ENCODE results near the gene ASAH2.
"Not testable (repeated sequence)": the region's sequence is repeated elsewhere in the genome, so short reads cannot be mapped to it uniquely, and the experiment has no call there.

The ASAH2 gene

DNA sequence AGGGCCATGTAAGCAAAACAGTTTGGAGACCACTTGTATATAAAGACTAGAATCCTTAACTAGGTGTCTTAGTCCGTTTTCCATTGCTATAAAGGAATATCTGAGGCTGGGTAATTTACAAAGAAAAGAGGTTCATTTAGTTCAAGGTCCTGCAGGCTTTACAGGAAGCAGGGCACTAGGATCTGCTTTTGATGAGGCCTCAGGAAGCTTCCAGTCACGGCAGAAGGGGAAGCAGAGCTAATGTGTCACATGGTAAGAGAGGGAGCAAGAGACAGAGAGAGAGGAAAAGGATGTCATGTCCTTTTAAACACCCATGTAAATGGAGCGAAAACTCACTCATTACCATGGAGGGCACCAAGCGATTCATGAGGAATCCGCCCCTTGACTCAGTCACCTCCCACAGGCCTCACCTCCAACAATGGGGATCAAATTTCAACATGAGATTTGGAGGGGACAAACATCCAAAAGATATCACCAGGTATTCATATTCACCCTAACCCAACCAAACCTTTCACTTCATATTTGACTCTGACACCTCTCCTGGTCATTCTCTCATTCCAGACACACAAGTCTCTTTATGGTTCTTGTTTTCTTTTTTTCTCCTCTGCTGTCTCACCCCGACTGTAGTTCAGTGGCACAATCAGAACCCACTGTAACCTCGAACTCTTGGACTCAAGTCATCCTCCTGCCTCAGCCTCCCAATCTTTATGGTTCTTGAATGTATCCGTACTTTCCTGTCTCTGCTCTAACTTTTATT lies 30.1 kb upstream of the ASAH2 start:
- Histone ChIP-seq H3K36me3 (ENCODE audit: control insufficient read depth, insufficient read depth, low read length) (no peaks in the 10 kb centered on the region), H3K4me1 (ENCODE audit: control insufficient read depth, insufficient read depth, low read length) (0 out of 2 replicates have a peak, but pooled peaks cover 6% of the 10 kb centered on the region), H3K4me3 (ENCODE audit: low read depth, low read length) (no peak overlapping the region), H3K27ac (ENCODE audit: low read depth, low read length) (no peak overlapping the region), H3K27me3 (ENCODE audit: control insufficient read depth, insufficient read depth, low read length) (0 out of 2 replicates have a peak, but pooled peaks cover 1% of the 10 kb centered on the region), H3K9me3 (ENCODE audit: control insufficient read depth, insufficient read depth, low read depth, low read length) (no peaks in the 10 kb centered on the region), H3K9ac (ENCODE audit: low read length) (no peak overlapping the region)

DNA sequence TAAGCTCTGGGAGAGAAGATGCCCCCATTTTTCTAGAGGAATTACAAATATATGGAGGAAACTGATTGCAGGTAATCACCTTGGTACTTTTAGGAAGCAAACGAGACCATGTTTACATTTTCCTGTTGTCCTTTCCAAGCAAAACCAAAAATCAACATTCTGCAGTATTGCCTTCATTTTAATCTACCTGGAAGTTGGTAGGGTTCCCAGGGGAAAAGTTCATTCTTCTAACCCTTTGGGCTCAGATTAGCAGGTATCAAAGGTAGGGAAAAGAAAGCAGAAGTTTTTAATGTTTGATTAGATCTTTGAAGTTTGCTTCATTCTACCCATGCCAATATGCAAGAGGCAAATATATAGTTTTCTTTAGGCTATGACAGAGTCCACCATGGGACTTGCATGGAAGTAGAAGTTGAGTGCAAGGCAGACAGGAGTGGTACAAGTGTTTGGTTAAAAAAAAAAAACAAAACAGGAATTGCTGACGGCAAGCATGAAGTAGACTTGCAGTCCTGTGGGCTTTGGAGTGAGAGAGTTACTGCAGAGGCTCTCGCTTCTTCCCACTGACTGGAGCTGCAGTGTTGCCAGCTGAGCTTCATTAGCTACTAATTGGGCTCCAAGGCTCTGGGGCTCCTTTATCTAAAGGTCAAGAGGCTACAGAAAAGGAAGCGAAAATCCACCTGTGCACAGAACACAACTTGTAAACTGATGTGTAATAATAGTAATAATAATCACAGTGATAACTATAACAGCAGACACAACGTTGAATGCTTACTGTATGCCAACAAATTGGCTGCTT lies 28.9 kb upstream of the ASAH2 start:
- Histone ChIP-seq H3K9ac (ENCODE audit: low read length) (no peak overlapping the region), H3K4me3 (ENCODE audit: low read depth, low read length) (no peak overlapping the region)

DNA sequence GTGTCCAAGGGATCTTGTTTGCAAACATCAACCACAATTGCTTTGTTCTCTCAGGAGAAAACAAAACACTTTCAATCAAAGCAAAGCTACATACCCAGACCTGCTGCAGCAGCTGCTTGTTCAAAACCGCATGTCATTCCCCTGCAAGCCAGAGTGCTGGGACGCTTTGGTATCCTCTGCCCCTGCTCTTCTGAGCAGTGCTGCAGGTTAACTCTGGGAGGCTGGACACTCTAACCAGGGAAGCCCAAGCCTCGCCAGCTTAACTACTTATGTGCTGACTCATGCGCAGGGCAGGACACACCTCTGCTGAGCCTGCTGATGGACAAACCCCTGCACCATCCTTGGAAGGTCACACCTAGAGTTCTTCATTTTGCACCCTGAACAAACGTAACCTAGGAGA lies 28.2 kb upstream of the ASAH2 start:
- Histone ChIP-seq H3K4me1 (ENCODE audit: control insufficient read depth, insufficient read depth, low read length) (0 out of 2 replicates have a peak, but pooled peaks cover 6% of the 10 kb centered on the region), H3K9me3 (ENCODE audit: control insufficient read depth, insufficient read depth, low read depth, low read length) (no peaks in the 10 kb centered on the region), H3K36me3 (ENCODE audit: control insufficient read depth, insufficient read depth, low read length) (no peaks in the 10 kb centered on the region), H3K9ac (ENCODE audit: low read length) (no peak overlapping the region), H3K27ac (ENCODE audit: low read depth, low read length) (no peak overlapping the region), H3K4me3 (ENCODE audit: low read depth, low read length) (no peak overlapping the region), H3K27me3 (ENCODE audit: control insufficient read depth, insufficient read depth, low read length) (0 out of 2 replicates have a peak, but pooled peaks cover 3% of the 10 kb centered on the region)

More for the DNA sequence above, 28.9 kb upstream of the ASAH2 start:
- H3K27me3 ChIP-seq (ENCODE audit: control insufficient read depth, insufficient read depth, low read length), result 0 out of 2 replicates have a peak, but pooled peaks cover 3% of the 10 kb centered on the region
- 0 out of 2 replicates have a peak, but pooled peaks cover 6% of the 10 kb centered on the region for H3K4me1 ChIP-seq (ENCODE audit: control insufficient read depth, insufficient read depth, low read length)
- H3K27ac ChIP-seq (ENCODE audit: low read depth, low read length), result no peak overlapping the region
- no peaks in the 10 kb centered on the region for H3K36me3 ChIP-seq (ENCODE audit: control insufficient read depth, insufficient read depth, low read length)
- H3K9me3 ChIP-seq (ENCODE audit: control insufficient read depth, insufficient read depth, low read depth, low read length), result no peaks in the 10 kb centered on the region

DNA sequence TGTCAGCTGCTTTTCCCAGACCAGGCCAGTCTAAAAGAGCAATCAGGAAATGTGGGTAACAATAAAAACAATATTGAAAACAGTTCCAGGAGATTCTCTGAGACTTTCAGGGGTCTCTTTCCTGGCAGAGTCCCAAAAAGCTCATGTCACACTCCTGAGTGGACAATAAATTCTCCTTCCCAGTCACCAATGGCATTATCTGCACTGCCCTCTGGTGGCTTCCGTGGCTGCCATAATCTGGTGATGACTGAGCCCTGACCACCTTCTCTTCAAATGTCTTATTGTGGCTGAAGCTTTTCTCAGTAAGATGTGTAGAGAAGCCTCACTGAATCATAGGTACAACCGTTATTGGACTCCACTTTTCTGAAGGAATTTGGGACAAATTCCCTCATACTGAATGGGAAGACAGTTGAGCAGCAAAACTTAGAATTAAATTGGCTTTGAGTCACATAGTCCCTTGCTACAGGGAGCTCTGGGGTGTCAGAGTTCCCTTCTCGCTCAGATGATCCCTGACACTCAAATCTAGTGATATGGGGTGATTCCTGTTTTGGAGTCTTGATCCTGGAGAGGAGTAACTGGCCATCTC lies 24.4 kb upstream of the ASAH2 start:
- H3K4me3 ChIP-seq (ENCODE audit: low read depth, low read length), result no peak overlapping the region
- 0 out of 2 replicates have a peak, but pooled peaks cover 3% of the 10 kb centered on the region for H3K27me3 ChIP-seq (ENCODE audit: control insufficient read depth, insufficient read depth, low read length)
- H3K36me3 ChIP-seq (ENCODE audit: control insufficient read depth, insufficient read depth, low read length), result no peaks in the 10 kb centered on the region
- H3K27ac ChIP-seq (ENCODE audit: low read depth, low read length), result no peak overlapping the region
- 0 out of 2 replicates have a peak, but pooled peaks cover 6% of the 10 kb centered on the region for H3K4me1 ChIP-seq (ENCODE audit: control insufficient read depth, insufficient read depth, low read length)
- no peaks in the 10 kb centered on the region for H3K9me3 ChIP-seq (ENCODE audit: control insufficient read depth, insufficient read depth, low read depth, low read length)
- no peak overlapping the region for H3K9ac ChIP-seq (ENCODE audit: low read length)

DNA sequence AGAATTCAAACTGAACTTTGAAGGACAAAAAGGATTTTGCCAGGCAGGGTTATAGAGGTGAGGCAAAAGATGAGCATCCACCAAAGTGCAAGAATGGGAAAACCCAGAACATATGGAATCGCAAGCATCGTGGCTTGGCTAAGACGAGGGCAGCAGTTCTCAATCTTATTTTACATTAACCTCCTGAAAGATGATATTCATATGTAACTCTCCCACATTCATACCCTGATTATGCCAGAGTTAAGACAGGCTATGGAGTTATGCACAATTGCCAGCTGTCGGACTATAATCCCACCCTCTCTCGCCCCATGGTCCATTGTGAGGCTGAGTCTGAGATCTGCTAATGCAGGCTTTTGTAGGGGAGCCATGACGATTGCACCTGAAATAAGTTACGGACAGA lies 21.2 kb upstream of the ASAH2 start:
- Histone ChIP-seq H3K9ac (ENCODE audit: low read length) (no peak overlapping the region), H3K9me3 (ENCODE audit: control insufficient read depth, insufficient read depth, low read depth, low read length) (no peaks in the 10 kb centered on the region), H3K36me3 (ENCODE audit: control insufficient read depth, insufficient read depth, low read length) (no peaks in the 10 kb centered on the region), H3K27ac (ENCODE audit: low read depth, low read length) (no peak overlapping the region), H3K4me1 (ENCODE audit: control insufficient read depth, insufficient read depth, low read length) (no peaks in the 10 kb centered on the region), H3K27me3 (ENCODE audit: control insufficient read depth, insufficient read depth, low read length) (0 out of 2 replicates have a peak, but pooled peaks cover 3% of the 10 kb centered on the region), H3K4me3 (ENCODE audit: low read depth, low read length) (no peak overlapping the region)

DNA sequence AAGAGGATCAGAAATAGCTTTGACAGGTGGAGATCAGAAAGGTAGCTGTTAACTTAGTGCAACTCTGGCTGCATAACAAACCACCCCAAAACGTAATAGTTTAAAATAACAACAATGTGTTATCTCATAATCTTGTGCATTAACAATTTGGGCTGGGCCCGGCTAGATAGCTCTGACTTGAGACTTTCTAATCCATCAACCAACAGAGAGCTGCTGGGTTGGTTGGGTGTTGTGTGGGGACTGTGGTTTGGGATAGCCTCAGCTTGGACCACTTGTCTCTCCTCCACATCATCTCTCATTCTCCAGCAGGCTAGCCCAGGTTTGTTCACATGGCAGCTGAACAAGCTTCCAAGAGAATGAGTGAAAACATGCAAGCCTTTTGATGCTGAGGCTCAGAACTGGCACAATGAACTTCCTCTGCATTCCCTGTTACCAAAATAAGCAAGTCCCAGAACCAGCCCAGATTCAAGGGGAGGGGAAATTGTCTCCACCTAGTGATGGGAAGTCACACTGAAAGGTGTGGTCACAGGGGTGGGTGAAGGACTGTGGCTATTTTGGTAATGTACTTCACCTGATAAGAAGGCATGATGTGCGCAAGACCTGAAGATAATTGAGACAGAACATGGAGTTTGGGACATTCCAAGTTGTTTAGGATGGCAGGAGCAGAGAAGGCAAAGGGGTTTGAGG lies 20.4 kb upstream of the ASAH2 start:
- Histone ChIP-seq H3K9me3 (ENCODE audit: control insufficient read depth, insufficient read depth, low read depth, low read length) (no peaks in the 10 kb centered on the region), H3K4me1 (ENCODE audit: control insufficient read depth, insufficient read depth, low read length) (no peaks in the 10 kb centered on the region), H3K27me3 (ENCODE audit: control insufficient read depth, insufficient read depth, low read length) (0 out of 2 replicates have a peak, but pooled peaks cover 3% of the 10 kb centered on the region), H3K4me3 (ENCODE audit: low read depth, low read length) (no peak overlapping the region), H3K9ac (ENCODE audit: low read length) (no peak overlapping the region), H3K27ac (ENCODE audit: low read depth, low read length) (no peak overlapping the region), H3K36me3 (ENCODE audit: control insufficient read depth, insufficient read depth, low read length) (no peaks in the 10 kb centered on the region)

DNA sequence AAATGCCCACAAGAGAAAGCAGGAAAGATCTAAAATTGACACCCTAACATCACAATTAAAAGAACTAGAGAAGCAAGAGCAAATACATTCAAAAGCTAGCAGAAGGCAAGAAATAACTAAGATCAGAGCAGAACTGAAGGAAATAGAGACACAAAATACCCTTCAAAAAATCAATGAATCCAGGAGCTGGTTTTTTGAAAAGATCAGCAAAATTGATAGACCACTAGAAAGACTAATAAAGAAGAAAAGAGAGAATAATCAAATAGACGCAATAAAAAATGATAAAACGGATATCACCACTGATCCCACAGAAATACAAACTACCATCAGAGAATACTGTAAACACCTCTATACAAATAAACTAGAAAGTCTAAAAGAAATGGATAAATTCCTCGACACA lies 16.6 kb upstream of the ASAH2 start:
- H3K36me3 ChIP-seq (ENCODE audit: control insufficient read depth, insufficient read depth, low read length); H3K4me1 ChIP-seq (ENCODE audit: control insufficient read depth, insufficient read depth, low read length); H3K4me3 ChIP-seq (ENCODE audit: low read depth, low read length); H3K27me3 ChIP-seq (ENCODE audit: control insufficient read depth, insufficient read depth, low read length); H3K27ac ChIP-seq (ENCODE audit: low read depth, low read length); H3K9ac ChIP-seq (ENCODE audit: low read length); H3K9me3 ChIP-seq (ENCODE audit: control insufficient read depth, insufficient read depth, low read depth, low read length): not testable (repeated sequence)

DNA sequence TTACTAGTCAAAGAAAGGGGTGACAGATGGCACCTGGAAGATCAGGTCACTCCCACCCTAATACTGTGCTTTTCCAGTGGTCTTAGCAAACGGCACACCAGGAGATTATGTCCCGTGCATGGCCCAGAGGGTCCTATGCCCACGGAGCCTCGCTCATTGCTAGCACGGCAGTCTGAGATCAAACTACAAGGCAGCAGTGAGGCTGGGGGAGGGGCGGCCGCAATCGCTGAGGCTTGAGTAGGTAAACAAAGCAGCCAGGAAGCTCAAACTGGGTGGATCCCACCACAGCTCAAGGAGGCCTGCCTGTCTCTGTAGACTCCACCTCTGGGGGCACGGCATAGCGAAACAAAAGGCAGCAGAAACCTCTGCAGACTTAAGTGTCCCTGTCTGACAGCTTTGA lies 11.3 kb upstream of the ASAH2 start:
- H3K36me3 ChIP-seq (ENCODE audit: control insufficient read depth, insufficient read depth, low read length); H3K9me3 ChIP-seq (ENCODE audit: control insufficient read depth, insufficient read depth, low read depth, low read length); H3K27ac ChIP-seq (ENCODE audit: low read depth, low read length); H3K27me3 ChIP-seq (ENCODE audit: control insufficient read depth, insufficient read depth, low read length); H3K9ac ChIP-seq (ENCODE audit: low read length): not testable (repeated sequence)
- Histone ChIP-seq H3K4me1 (ENCODE audit: control insufficient read depth, insufficient read depth, low read length) (peaks cover 10% of the 10 kb centered on the region), H3K4me3 (ENCODE audit: low read depth, low read length) (peak overlapping the region; percentile 47; the same call in 1 of the 2 replicates)

DNA sequence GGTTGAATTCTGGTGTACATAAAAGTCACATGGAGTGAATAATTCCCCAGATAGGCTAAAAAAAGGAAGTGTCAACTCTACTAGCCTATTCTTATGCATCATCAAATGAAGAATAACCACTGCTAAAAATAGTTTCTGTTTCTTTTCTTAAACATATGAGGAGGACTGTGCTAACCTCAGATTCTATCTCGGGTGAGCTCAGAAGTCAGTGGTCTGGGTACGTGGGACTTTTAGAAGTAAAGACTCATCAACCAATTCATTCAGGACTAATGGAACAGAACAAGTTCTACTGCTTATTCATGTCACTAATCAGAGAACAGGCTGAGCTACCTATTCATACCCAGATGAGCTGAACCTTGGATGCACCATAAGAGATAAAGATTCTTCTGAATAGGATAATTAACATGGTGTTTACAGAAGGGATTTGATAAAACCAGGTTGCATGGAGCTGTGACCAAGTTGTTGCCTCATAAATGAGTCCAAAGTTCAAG lies 9.5 kb upstream of the ASAH2 start:
- no peaks in the 10 kb centered on the region for H3K27me3 ChIP-seq (ENCODE audit: control insufficient read depth, insufficient read depth, low read length)
- H3K9me3 ChIP-seq (ENCODE audit: control insufficient read depth, insufficient read depth, low read depth, low read length), result no peaks in the 10 kb centered on the region
- H3K27ac ChIP-seq (ENCODE audit: low read depth, low read length), result no peak overlapping the region
- H3K9ac ChIP-seq (ENCODE audit: low read length), result no peak overlapping the region
- peaks cover 10% of the 10 kb centered on the region for H3K4me1 ChIP-seq (ENCODE audit: control insufficient read depth, insufficient read depth, low read length)
- H3K36me3 ChIP-seq (ENCODE audit: control insufficient read depth, insufficient read depth, low read length), result no peaks in the 10 kb centered on the region
- no peak overlapping the region for H3K4me3 ChIP-seq (ENCODE audit: low read depth, low read length)

DNA sequence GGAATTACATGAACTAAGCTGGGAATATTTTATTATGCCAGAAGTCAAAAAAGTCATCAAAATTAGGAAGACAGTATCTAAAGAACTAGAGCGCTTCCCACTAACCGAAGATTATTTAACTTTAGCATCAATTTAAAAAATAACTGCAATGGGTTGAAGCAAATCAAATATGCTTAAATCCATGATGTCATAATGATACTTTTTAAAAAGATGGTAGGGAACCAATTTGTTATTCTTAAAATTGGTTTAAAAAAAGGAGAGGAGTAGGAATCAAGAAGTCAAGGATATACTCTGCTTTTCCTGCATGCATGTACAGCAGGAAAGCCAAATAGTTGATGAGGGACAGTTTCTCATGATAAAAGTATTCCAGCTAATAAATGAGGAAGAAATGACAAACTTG lies 3.2 kb upstream of the ASAH2 start:
- H3K27me3 ChIP-seq (ENCODE audit: control insufficient read depth, insufficient read depth, low read length), result no peaks in the 10 kb centered on the region
- H3K4me1 ChIP-seq (ENCODE audit: control insufficient read depth, insufficient read depth, low read length), result no peaks in the 10 kb centered on the region
- no peaks in the 10 kb centered on the region for H3K36me3 ChIP-seq (ENCODE audit: control insufficient read depth, insufficient read depth, low read length)
- no peak overlapping the region for H3K27ac ChIP-seq (ENCODE audit: low read depth, low read length)
- no peak overlapping the region for H3K4me3 ChIP-seq (ENCODE audit: low read depth, low read length)
- H3K9ac ChIP-seq (ENCODE audit: low read length), result no peak overlapping the region
- H3K9me3 ChIP-seq (ENCODE audit: control insufficient read depth, insufficient read depth, low read depth, low read length), result no peaks in the 10 kb centered on the region

Data from HUES6 (cell line).